ENCODE results near the gene PBX1.

Gene PBX1

DNA sequence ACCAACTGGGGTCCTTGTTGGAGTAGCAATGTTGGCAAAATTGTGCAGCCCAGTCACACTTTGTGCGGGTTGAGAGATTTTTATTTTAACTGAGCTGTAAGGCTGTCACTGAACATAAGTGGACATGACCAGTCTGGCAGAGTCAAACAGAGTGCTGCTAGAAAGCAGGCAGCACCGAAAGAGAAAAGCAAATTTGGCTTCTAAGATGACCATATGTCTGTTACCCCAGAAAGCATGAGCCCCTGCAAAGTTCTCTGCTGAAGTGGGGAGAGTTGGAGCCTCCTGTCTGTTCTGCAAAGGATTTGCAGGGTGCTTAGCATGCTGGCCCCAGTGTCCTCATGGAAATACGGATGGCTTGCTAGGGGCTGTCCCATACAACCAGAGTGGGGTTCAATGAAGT is 220.4 kb downstream of the PBX1 start:
- Histone ChIP-seq H3K36me3 (ENCODE audit: control insufficient read depth, insufficient read depth, low read length) (no peaks in the 10 kb centered on the region), H3K4me3 (ENCODE audit: low read length) (no peak overlapping the region), H3K9me3 (ENCODE audit: control insufficient read depth, low read length) (no peaks in the 10 kb centered on the region), H3K9ac (ENCODE audit: low read length) (no peak overlapping the region), H3K27me3 (ENCODE audit: control insufficient read depth, insufficient read depth, low read length) (no peaks in the 10 kb centered on the region), H3K4me1 (ENCODE audit: control insufficient read depth, insufficient read depth, low read length) (peaks cover 21% of the 10 kb centered on the region)

GRCh38 chr1:164780111-164780812 is 221.3 kb downstream of the PBX1 start:
- Histone ChIP-seq H3K4me1 (ENCODE audit: control insufficient read depth, insufficient read depth, low read length) (peaks cover 12% of the 10 kb centered on the region), H3K9ac (ENCODE audit: low read length) (no peak overlapping the region), H3K4me3 (ENCODE audit: low read length) (no peak overlapping the region), H3K36me3 (ENCODE audit: control insufficient read depth, insufficient read depth, low read length) (no peaks in the 10 kb centered on the region), H3K9me3 (ENCODE audit: control insufficient read depth, low read length) (no peaks in the 10 kb centered on the region), H3K27me3 (ENCODE audit: control insufficient read depth, insufficient read depth, low read length) (no peaks in the 10 kb centered on the region)

DNA sequence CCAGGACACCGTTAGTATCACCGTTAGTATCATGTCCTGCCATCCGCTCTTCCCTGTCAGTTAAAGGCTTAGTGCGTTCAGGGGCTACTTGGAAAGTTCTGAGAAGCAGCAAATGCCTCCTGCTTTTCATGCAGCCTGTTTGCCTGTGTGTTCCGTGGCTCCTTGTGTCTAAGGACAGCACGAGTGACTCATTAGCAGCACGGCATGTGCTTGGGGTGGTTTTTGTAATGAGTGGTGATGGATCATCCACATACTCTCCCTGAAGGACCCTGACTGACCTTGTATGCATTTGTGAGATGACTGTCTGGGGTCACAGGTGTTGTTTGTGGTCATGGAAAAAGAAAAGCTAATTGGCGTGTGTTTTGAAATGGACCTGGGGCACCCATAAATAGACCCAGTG is 221.9 kb downstream of the PBX1 start:
- H3K36me3 ChIP-seq (ENCODE audit: control insufficient read depth, insufficient read depth, low read length), result no peaks in the 10 kb centered on the region
- H3K4me3 ChIP-seq (ENCODE audit: low read length), result no peak overlapping the region
- H3K4me1 ChIP-seq (ENCODE audit: control insufficient read depth, insufficient read depth, low read length), result peaks cover 12% of the 10 kb centered on the region
- no peaks in the 10 kb centered on the region for H3K27me3 ChIP-seq (ENCODE audit: control insufficient read depth, insufficient read depth, low read length)
- H3K9ac ChIP-seq (ENCODE audit: low read length), result no peak overlapping the region
- no peaks in the 10 kb centered on the region for H3K9me3 ChIP-seq (ENCODE audit: control insufficient read depth, low read length)

DNA sequence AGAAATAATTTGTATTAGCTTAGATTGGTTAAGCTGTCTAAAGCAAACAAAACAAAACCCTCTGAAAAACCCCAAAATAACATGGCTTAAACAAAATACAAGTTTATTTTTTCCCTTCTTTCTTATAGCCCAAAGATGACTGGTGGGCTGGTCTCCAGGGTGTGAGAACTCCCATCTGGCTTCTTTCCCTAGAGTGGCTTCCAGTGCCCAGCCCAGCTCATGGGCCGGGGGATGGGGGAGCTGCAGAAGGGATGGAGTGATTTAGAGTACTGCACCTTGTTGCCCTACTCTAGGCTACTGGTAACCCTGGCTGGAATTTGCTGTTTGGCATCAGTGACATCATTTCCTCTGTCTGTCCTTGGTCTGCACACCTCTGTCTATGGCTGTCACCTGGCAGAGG is 223.0 kb downstream of the PBX1 start:
- Histone ChIP-seq H3K9me3 (ENCODE audit: control insufficient read depth, low read length) (no peaks in the 10 kb centered on the region), H3K4me3 (ENCODE audit: low read length) (no peak overlapping the region), H3K4me1 (ENCODE audit: control insufficient read depth, insufficient read depth, low read length) (peaks cover 17% of the 10 kb centered on the region), H3K9ac (ENCODE audit: low read length) (no peak overlapping the region), H3K27me3 (ENCODE audit: control insufficient read depth, insufficient read depth, low read length) (no peaks in the 10 kb centered on the region), H3K36me3 (ENCODE audit: control insufficient read depth, insufficient read depth, low read length) (no peaks in the 10 kb centered on the region)

GRCh38 chr1:164783778-164784555 is 225.0 kb downstream of the PBX1 start:
- H3K9me3 ChIP-seq (ENCODE audit: control insufficient read depth, low read length), result no peaks in the 10 kb centered on the region
- H3K9ac ChIP-seq (ENCODE audit: low read length), result no peak overlapping the region
- peaks cover 27% of the 10 kb centered on the region for H3K4me1 ChIP-seq (ENCODE audit: control insufficient read depth, insufficient read depth, low read length)
- H3K36me3 ChIP-seq (ENCODE audit: control insufficient read depth, insufficient read depth, low read length), result no peaks in the 10 kb centered on the region
- no peaks in the 10 kb centered on the region for H3K27me3 ChIP-seq (ENCODE audit: control insufficient read depth, insufficient read depth, low read length)
- no peak overlapping the region for H3K4me3 ChIP-seq (ENCODE audit: low read length)

GRCh38 chr1:164784960-164785359 is 226.0 kb downstream of the PBX1 start:
- Histone ChIP-seq H3K27me3 (ENCODE audit: control insufficient read depth, insufficient read depth, low read length) (no peaks in the 10 kb centered on the region), H3K9me3 (ENCODE audit: control insufficient read depth, low read length) (no peaks in the 10 kb centered on the region)

GRCh38 chr1:164785841-164786534 is 227.0 kb downstream of the PBX1 start:
- Histone ChIP-seq H3K9ac (ENCODE audit: low read length) (no peak overlapping the region), H3K4me1 (ENCODE audit: control insufficient read depth, insufficient read depth, low read length) (peaks cover 27% of the 10 kb centered on the region), H3K4me3 (ENCODE audit: low read length) (no peak overlapping the region), H3K9me3 (ENCODE audit: control insufficient read depth, low read length) (no peaks in the 10 kb centered on the region), H3K27me3 (ENCODE audit: control insufficient read depth, insufficient read depth, low read length) (no peaks in the 10 kb centered on the region), H3K36me3 (ENCODE audit: control insufficient read depth, insufficient read depth, low read length) (no peaks in the 10 kb centered on the region)

More at GRCh38 chr1:164784960-164785359, 226.0 kb downstream of the PBX1 start:
- peaks cover 27% of the 10 kb centered on the region for H3K4me1 ChIP-seq (ENCODE audit: control insufficient read depth, insufficient read depth, low read length)
- no peak overlapping the region for H3K4me3 ChIP-seq (ENCODE audit: low read length)
- H3K9ac ChIP-seq (ENCODE audit: low read length), result no peak overlapping the region
- H3K36me3 ChIP-seq (ENCODE audit: control insufficient read depth, insufficient read depth, low read length), result no peaks in the 10 kb centered on the region

DNA sequence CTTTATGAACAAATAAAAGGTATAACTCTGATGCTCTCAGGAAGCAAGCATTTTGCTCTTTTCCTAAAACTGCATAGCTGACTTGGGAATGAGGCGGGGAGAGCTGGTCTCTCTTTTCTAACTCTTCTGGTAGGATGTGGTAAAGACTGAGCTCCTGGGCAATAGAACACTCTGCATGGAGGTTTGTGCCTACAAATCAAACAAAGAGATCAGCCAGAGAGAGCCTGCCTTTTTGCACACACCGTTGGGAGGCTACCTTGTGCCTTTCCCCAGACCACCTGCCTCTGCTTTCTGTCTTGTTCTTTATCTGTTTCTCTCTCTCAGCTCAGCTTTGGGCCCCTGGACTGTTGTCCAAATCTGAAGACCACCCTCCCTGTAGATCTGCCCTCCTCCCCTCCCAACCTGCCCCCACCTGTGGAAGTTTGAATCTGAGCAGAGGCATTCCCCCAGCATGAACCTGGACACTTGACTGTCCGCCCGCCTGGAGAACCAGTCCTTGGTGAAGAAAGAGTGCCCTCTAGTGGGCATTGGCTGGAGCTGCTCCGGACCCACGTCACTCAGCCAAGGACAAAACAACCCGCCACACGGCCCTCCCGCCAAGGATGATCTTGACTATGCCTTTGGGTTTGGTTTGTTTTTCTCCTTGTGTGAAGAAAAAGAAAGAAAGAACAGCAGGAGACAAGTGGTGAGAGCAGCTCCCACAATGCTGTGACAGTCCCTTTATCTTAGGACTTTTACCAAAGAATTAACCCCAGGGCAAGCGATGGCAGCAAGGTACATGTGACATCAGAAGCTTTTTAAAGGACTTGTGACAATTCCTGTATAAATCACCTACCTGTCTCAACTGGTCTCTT is 228.2 kb downstream of the PBX1 start:
- Histone ChIP-seq H3K9me3 (ENCODE audit: control insufficient read depth, low read length) (no peaks in the 10 kb centered on the region), H3K4me1 (ENCODE audit: control insufficient read depth, insufficient read depth, low read length) (peaks cover 27% of the 10 kb centered on the region), H3K27me3 (ENCODE audit: control insufficient read depth, insufficient read depth, low read length) (no peaks in the 10 kb centered on the region), H3K36me3 (ENCODE audit: control insufficient read depth, insufficient read depth, low read length) (no peaks in the 10 kb centered on the region), H3K9ac (ENCODE audit: low read length) (no peak overlapping the region), H3K4me3 (ENCODE audit: low read length) (no peak overlapping the region)

GRCh38 chr1:164787834-164788231 is 228.8 kb downstream of the PBX1 start:
- H3K9ac ChIP-seq (ENCODE audit: low read length), result no peak overlapping the region
- H3K4me1 ChIP-seq (ENCODE audit: control insufficient read depth, insufficient read depth, low read length), result peaks cover 27% of the 10 kb centered on the region

GRCh38 chr1:164790081-164790480 is 231.1 kb downstream of the PBX1 start:
- peaks cover 34% of the 10 kb centered on the region for H3K4me1 ChIP-seq (ENCODE audit: control insufficient read depth, insufficient read depth, low read length)
- no peak overlapping the region for H3K4me3 ChIP-seq (ENCODE audit: low read length)

More at GRCh38 chr1:164787834-164788231, 228.8 kb downstream of the PBX1 start:
- H3K36me3 ChIP-seq (ENCODE audit: control insufficient read depth, insufficient read depth, low read length), result no peaks in the 10 kb centered on the region
- no peaks in the 10 kb centered on the region for H3K9me3 ChIP-seq (ENCODE audit: control insufficient read depth, low read length)
- H3K4me3 ChIP-seq (ENCODE audit: low read length), result no peak overlapping the region
- H3K27me3 ChIP-seq (ENCODE audit: control insufficient read depth, insufficient read depth, low read length), result no peaks in the 10 kb centered on the region

DNA sequence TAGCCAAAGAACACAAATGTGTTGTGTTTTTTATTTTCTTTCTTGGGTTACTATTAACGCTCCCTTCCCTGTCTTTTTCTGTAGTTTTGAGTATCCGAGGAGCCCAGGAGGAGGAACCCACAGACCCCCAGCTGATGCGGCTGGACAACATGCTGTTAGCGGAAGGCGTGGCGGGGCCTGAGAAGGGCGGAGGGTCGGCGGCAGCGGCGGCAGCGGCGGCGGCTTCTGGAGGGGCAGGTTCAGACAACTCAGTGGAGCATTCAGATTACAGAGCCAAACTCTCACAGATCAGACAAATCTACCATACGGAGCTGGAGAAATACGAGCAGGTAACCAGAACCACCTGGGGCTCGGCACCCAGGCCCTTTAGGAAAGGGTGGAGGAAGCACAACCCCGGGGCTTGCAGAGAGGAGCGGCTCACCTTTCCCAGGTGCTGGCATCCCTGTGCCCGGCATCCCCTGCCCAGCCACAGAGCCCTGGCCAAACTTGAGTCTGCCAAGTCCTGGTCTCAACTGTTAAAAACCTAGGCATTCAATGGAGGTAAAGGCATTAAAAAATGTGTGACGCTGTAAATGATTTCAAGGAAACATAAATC is 233.5 kb downstream of the PBX1 start:
- Histone ChIP-seq H3K9ac (ENCODE audit: low read length) (no peak overlapping the region), H3K9me3 (ENCODE audit: control insufficient read depth, low read length) (no peaks in the 10 kb centered on the region), H3K4me3 (ENCODE audit: low read length) (no peak overlapping the region), H3K4me1 (ENCODE audit: control insufficient read depth, insufficient read depth, low read length) (peaks cover 12% of the 10 kb centered on the region), H3K36me3 (ENCODE audit: control insufficient read depth, insufficient read depth, low read length) (no peaks in the 10 kb centered on the region), H3K27me3 (ENCODE audit: control insufficient read depth, insufficient read depth, low read length) (no peaks in the 10 kb centered on the region)

More at GRCh38 chr1:164790081-164790480, 231.1 kb downstream of the PBX1 start:
- H3K27me3 ChIP-seq (ENCODE audit: control insufficient read depth, insufficient read depth, low read length), result no peaks in the 10 kb centered on the region
- H3K36me3 ChIP-seq (ENCODE audit: control insufficient read depth, insufficient read depth, low read length), result no peaks in the 10 kb centered on the region
- H3K9me3 ChIP-seq (ENCODE audit: control insufficient read depth, low read length), result no peaks in the 10 kb centered on the region
- no peak overlapping the region for H3K9ac ChIP-seq (ENCODE audit: low read length)
